ENCODE measurements around the gene SLC2A3. TPM values are rescaled to one million over a fixed set of nuclear protein-coding genes. Genes with fewer than 3 reads are reported as not detected.
"Not testable (repeated sequence)": the region's sequence is repeated elsewhere in the genome, so short reads cannot be mapped to it uniquely, and the experiment has no call there.

The SLC2A3 gene
- total RNA-seq, 1 donor from 2014 or later: 562 TPM

DNA sequence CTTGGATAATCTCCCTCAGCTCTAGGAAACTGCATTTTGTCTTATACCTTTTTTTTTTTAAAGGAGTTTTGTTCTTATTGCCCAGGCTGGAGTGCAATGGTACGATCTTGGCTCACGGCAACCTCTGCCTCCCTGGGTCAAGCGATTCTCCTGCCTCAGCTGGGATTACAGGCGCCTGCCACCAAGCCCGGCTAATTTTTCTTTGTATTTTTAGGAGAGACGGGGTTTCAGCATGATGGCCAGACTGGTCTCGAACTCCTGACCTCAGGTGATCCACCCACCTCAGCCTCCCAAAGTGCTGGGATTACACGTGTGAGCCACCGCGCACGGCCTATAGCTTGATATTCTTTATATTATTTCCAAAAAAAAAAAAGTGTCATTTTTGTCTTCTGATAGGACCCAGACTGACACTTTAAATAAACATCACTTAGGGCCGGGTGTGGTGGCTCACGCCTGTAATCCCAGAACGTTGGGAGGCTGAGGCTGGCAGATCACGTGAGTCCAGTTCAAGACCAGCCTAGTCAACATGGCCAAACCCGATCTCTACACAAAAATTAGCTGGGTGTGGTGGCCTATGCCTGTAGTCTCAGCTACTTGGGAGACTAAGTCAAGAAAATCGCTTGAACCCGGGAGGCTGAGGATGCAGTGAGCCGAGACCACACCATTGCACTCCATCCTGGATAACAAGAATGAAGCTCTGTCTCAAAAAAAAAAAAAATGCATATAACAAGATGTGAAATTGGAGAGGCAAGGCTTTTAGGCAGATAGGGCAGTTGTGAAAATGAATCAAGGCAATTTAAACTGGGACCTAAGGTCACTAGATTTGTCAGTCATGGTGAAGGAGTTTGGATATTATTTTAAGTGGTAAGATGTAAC, 18.4 kb downstream of the SLC2A3 start:
- H3K4me3 Mint-ChIP-seq (ENCODE audit: unreplicated experiment): peak overlapping the region; percentile 85
- peaks cover 30% of the 10 kb centered on the region for H3K36me3 Mint-ChIP-seq (ENCODE audit: low read depth, unreplicated experiment)
- peaks cover 13% of the 10 kb centered on the region for H3K4me1 Mint-ChIP-seq (ENCODE audit: unreplicated experiment)
- H3K27me3 Mint-ChIP-seq (ENCODE audit: unreplicated experiment): peaks cover 2% of the 10 kb centered on the region
- no peak for DNase-seq (ENCODE audit: low spot score)
- TF ChIP-seq, protein P1, sequence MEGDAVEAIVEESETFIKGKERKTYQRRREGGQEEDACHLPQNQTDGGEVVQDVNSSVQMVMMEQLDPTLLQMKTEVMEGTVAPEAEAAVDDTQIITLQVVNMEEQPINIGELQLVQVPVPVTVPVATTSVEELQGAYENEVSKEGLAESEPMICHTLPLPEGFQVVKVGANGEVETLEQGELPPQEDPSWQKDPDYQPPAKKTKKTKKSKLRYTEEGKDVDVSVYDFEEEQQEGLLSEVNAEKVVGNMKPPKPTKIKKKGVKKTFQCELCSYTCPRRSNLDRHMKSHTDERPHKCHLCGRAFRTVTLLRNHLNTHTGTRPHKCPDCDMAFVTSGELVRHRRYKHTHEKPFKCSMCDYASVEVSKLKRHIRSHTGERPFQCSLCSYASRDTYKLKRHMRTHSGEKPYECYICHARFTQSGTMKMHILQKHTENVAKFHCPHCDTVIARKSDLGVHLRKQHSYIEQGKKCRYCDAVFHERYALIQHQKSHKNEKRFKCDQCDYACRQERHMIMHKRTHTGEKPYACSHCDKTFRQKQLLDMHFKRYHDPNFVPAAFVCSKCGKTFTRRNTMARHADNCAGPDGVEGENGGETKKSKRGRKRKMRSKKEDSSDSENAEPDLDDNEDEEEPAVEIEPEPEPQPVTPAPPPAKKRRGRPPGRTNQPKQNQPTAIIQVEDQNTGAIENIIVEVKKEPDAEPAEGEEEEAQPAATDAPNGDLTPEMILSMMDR (IDR thresholded peaks at IDR 0.05; ENCODE audit: unreplicated experiment): no peak
- H3K27ac Mint-ChIP-seq (ENCODE audit: unreplicated experiment): peak overlapping the region; percentile 65
- H3K9me3 Mint-ChIP-seq (ENCODE audit: unreplicated experiment): no peaks in the 10 kb centered on the region

DNA sequence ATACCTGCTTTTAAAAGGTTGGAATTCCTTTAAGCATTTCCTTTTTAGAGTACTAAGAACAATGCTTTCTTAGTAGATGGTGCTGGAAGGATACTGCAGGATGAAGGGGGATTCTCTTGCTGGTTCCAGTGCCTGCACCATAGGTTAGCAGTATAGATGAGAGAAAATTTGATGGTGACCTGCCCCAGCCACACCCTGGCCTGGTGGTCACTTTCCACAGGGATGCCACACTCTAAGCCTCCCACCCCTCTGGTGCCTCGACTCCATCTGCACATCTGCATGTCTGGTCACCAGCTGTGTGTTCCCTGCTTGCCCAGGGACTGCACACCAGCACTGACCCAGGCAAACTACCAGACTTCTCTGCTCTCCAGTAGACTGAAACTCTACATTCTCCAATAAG, 19.1 kb downstream of the SLC2A3 start:
- no peaks in the 10 kb centered on the region for H3K9me3 Mint-ChIP-seq (ENCODE audit: unreplicated experiment)
- H3K27ac Mint-ChIP-seq (ENCODE audit: unreplicated experiment): no peak overlapping the region
- peak overlapping the region; percentile 31 for H3K4me3 Mint-ChIP-seq (ENCODE audit: unreplicated experiment)

DNA sequence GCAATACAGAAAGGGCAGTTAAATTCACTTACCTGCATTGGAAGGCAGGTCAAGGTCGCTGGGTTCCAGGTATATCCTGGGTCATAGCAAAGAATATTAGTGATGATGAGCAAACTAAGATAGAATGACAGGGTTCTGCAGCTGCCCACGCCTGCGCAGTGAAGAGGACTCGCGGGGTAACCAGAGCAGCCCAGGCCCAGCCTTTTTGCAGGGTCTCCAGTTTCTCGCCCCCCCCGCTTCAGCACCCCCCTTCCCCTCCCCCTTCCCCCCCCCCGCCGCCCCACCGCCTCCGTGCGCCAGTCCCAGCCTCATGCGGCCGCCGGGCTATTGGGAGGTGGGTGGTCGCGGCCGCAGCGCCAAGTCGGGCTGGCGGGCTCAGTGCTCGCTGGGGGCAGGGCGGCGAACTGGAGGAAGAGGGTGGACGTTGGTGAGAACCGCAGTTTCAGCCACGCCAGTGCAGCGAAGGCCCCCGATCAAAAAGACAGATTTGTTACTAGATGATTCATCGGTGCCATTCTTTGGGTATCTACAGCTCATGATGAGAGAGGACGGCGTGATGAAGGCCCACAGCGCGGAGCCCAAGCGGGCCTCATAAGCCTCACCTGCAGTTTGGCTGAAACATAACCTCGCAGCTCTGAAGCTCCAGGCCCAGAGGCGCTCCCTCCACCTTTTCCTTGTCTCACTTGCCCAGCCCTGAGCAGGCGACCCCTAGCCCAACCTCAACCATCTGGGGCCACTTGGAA, 20.2 kb downstream of the SLC2A3 start:
- Mint-ChIP-seq H3K36me3 (ENCODE audit: low read depth, unreplicated experiment) (peaks cover 20% of the 10 kb centered on the region), H3K27ac (ENCODE audit: unreplicated experiment) (no peak overlapping the region), H3K9me3 (ENCODE audit: unreplicated experiment) (no peaks in the 10 kb centered on the region), H3K27me3 (ENCODE audit: unreplicated experiment) (no peaks in the 10 kb centered on the region), H3K4me1 (ENCODE audit: unreplicated experiment) (peaks cover 9% of the 10 kb centered on the region), H3K4me3 (ENCODE audit: unreplicated experiment) (no peak overlapping the region)
- TF ChIP-seq, protein P1 (IDR thresholded peaks at IDR 0.05; ENCODE audit: unreplicated experiment): no peak
- no peak for DNase-seq (ENCODE audit: low spot score)

More for the DNA sequence above, 19.1 kb downstream of the SLC2A3 start:
- Mint-ChIP-seq H3K27me3 (ENCODE audit: unreplicated experiment) (peaks cover 2% of the 10 kb centered on the region), H3K36me3 (ENCODE audit: low read depth, unreplicated experiment) (peaks cover 30% of the 10 kb centered on the region), H3K4me1 (ENCODE audit: unreplicated experiment) (peaks cover 12% of the 10 kb centered on the region)
- TF ChIP-seq, protein P1 (IDR thresholded peaks at IDR 0.05; ENCODE audit: unreplicated experiment): no peak
- no peak for DNase-seq (ENCODE audit: low spot score)

DNA sequence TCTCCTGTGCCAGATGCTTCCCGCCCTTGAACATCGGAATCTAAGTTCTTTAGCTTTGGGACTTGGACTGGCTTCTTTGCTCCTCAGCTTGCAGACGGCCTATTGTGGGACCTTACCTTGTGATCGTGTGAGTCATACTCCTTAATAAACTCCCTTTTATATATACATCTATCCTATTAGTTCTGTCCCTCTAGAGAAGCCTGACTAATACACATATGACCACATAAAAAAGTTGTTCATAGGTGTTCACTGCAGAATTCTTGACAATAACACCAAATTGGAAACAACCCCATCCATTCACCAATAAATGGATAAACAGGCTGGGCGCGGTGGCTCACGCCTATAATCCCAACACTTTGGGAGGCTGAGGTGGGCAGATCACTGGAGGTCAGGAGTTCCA, 25.9 kb downstream of the SLC2A3 start:
- not testable (repeated sequence) for DNase-seq (ENCODE audit: low spot score); H3K27ac Mint-ChIP-seq (ENCODE audit: unreplicated experiment); H3K36me3 Mint-ChIP-seq (ENCODE audit: low read depth, unreplicated experiment); H3K4me3 Mint-ChIP-seq (ENCODE audit: unreplicated experiment); H3K9me3 Mint-ChIP-seq (ENCODE audit: unreplicated experiment); H3K27me3 Mint-ChIP-seq (ENCODE audit: unreplicated experiment)
- H3K4me1 Mint-ChIP-seq (ENCODE audit: unreplicated experiment): peaks cover 13% of the 10 kb centered on the region

DNA sequence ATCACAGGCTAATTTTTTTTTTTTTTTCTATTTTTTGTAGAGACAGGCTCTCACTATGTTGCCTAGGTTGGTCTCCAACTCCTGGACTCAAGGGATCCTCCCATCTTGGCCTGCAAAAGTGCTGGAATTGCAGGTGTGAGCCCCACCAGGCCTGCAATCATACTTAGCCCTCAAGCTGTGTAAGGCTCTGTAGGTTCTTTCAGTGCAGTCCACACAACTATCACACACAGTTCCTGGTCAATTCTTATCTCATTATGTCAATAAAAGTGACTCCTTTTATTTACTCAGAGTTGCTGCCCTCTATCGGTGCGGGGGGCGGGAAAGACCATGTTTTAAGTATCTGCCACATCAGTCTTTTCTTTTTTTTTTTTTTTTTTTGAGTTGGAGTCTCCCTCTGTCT, 29.0 kb downstream of the SLC2A3 start:
- H3K27ac Mint-ChIP-seq (ENCODE audit: unreplicated experiment): no peak overlapping the region
- H3K4me3 Mint-ChIP-seq (ENCODE audit: unreplicated experiment): no peak overlapping the region

DNA sequence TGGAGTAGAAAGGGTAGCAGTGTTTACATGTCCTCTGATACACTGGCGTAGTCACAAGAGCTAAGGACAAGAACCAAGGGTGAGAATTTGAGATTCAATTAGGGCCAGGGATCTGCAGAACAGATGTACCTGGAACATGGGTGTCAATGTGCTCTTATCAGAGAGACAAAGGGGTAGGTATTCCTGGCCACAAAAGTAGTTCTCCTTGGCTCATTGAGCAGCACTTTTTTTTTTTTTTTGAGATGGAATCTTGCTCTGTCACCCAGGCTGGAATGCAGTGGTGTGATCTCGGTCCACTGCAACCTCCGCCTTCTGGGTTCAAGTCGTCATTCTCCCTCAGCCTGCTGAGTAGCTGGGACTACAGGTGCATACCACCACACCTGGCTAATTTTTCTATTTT, 29.7 kb downstream of the SLC2A3 start:
- not testable (repeated sequence) for DNase-seq (ENCODE audit: low spot score); H3K36me3 Mint-ChIP-seq (ENCODE audit: low read depth, unreplicated experiment); H3K9me3 Mint-ChIP-seq (ENCODE audit: unreplicated experiment); H3K27me3 Mint-ChIP-seq (ENCODE audit: unreplicated experiment); H3K4me3 Mint-ChIP-seq (ENCODE audit: unreplicated experiment)
- Mint-ChIP-seq H3K4me1 (ENCODE audit: unreplicated experiment) (peaks cover 17% of the 10 kb centered on the region), H3K27ac (ENCODE audit: unreplicated experiment) (peak overlapping the region; percentile 48)

More for the DNA sequence above, 29.0 kb downstream of the SLC2A3 start:
- Mint-ChIP-seq H3K36me3 (ENCODE audit: low read depth, unreplicated experiment) (no peaks in the 10 kb centered on the region), H3K4me1 (ENCODE audit: unreplicated experiment) (peaks cover 17% of the 10 kb centered on the region), H3K9me3 (ENCODE audit: unreplicated experiment) (no peaks in the 10 kb centered on the region), H3K27me3 (ENCODE audit: unreplicated experiment) (no peaks in the 10 kb centered on the region)
- TF ChIP-seq, protein P1 (IDR thresholded peaks at IDR 0.05; ENCODE audit: unreplicated experiment): peak; percentile 33
- DNase-seq (ENCODE audit: low spot score): peak; percentile 59

DNA sequence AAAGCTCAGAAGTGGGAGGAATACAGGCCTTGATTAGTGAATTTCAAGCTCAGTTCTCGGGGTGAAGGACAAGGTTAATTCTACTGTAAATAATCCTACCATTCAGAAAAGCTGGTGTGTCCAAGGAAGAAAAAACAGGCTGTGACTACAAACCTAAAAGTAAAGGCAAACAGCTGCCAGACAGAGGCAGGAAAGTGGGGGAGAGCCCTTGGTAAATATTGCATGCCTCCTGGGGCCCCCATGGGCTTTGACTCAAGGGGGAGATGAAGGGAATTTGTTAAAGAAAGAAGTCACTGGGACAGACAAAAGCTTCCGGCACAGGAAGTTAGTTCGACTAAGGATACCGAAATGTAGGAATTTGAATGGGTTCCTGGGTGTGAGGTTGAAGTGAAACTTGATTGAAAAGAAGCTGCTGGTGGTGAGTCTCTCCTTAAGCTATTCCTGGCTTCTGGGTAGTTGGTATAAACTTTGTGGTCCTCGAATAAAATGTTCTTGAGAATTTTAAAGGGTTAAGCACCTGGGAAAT, 30.3 kb downstream of the SLC2A3 start:
- not testable (repeated sequence) for H3K27me3 Mint-ChIP-seq (ENCODE audit: unreplicated experiment); DNase-seq (ENCODE audit: low spot score); H3K36me3 Mint-ChIP-seq (ENCODE audit: low read depth, unreplicated experiment); H3K9me3 Mint-ChIP-seq (ENCODE audit: unreplicated experiment)
- Mint-ChIP-seq H3K4me3 (ENCODE audit: unreplicated experiment) (peak overlapping the region; percentile 7), H3K27ac (ENCODE audit: unreplicated experiment) (peak overlapping the region; percentile 89), H3K4me1 (ENCODE audit: unreplicated experiment) (peaks cover 17% of the 10 kb centered on the region)

All from endothelial cell (in vitro differentiated cells).